GM12878 (cell line): ENCODE results near the gene KCNN3. TPM values are rescaled to one million over a fixed set of nuclear protein-coding genes. Genes with fewer than 3 reads are reported as not detected.

Experiments used
- ATAC-seq: fragments of 200-7000 bp; cut with Tn5 transposase; 3 replicates; pipeline ENCODE4 v1.9.1; 2020; ENCODE audit warnings: mild to moderate bottlenecking, moderate library complexity
- BruUV-seq: library from RNA; stranded (reverse); fragments of 400-500 nt; replicated peaks from 2 replicates; lab custom pipeline; 2021; lab: Mats Ljungman, UMichigan
- CTCF ChIA-PET: fragments of 300-600 bp; sonication (Branson Sonifier 250); formaldehyde crosslinking; extraction: SDS; loops from one replicate; lab custom pipeline; 2021; ENCODE audit warnings: inconsistent platforms; lab: Yijun Ruan, JAX
- POLR2A ChIA-PET: fragments of 350-600 bp; formaldehyde crosslinking; extraction: SDS; loops from one replicate; lab custom pipeline; 2021; ENCODE audit warnings: inconsistent platforms; lab: Charles Lee
- RAD21 ChIA-PET: fragments of 300-600 bp; sonication (Branson Sonifier 250); formaldehyde crosslinking; loops from one replicate; lab custom pipeline; 2023; ENCODE audit warnings: antibody characterized with exemption; ENCODE audit not compliant: unreplicated experiment; lab: Charles Lee
- SMC1A ChIA-PET: fragments of 300-600 bp; sonication (Branson Sonifier 250); formaldehyde crosslinking; loops from one replicate; lab custom pipeline; 2023; ENCODE audit not compliant: unreplicated experiment, uncharacterized antibody; lab: Charles Lee
- DNase-seq: peaks from one replicate; pipeline ENCODE4 v3.0.0-alpha.2; 2011; ENCODE audit warnings: low read depth, low spot score
- FAIRE-seq: peaks from 3 replicates; lab custom pipeline; 2011; peaks lifted over from hg19 to GRCh38; lab: Jason Lieb, UNC
- H2AFZ ChIP-seq: 2 replicates; pipeline ENCODE4 v1.6.0; 2011; ENCODE audit warnings: low read depth, low read length, control low read depth; ENCODE audit not compliant: control insufficient read depth
- H3K27ac ChIP-seq: 2 replicates; pipeline ENCODE4 v1.5.1; 2011; ENCODE audit warnings: control low read depth; ENCODE audit not compliant: control insufficient read depth, insufficient read depth
- H3K27me3 ChIP-seq, 2 experiments: replicated peaks in 1 of 2; 2 replicates each; pipeline versions ENCODE4 v1.6.0 to v1.6.1; 2011; ENCODE audit warnings: low read length in 1 of 2; ENCODE audit not compliant: control insufficient read depth in 2 of 2, insufficient read depth in 2 of 2
- H3K36me3 ChIP-seq, 2 experiments: 2 replicates each; pipeline ENCODE4 v1.5.1; 2011; ENCODE audit warnings: low read length in 1 of 2; ENCODE audit not compliant: control insufficient read depth in 2 of 2, insufficient read depth in 2 of 2
- H3K4me1 ChIP-seq: 2 replicates; pipeline ENCODE4 v1.6.1; 2011; ENCODE audit warnings: mild to moderate bottlenecking, low read length, moderate library complexity, mixed read lengths; ENCODE audit not compliant: control insufficient read depth, insufficient read depth
- H3K4me2 ChIP-seq: 2 replicates; pipeline ENCODE4 v1.6.0; 2011; ENCODE audit warnings: control low read depth; ENCODE audit not compliant: control insufficient read depth, insufficient read depth
- H3K4me3 ChIP-seq: fragments of 200-600 bp; sonication (generic); 2 replicates; pipeline ENCODE4 v1.5.1; 2016
- H3K79me2 ChIP-seq: 2 replicates; pipeline ENCODE4 v1.6.0; 2011; ENCODE audit warnings: low read length; ENCODE audit not compliant: control insufficient read depth, insufficient read depth
- H3K9ac ChIP-seq: 2 replicates; pipeline ENCODE4 v1.8.0; 2011; ENCODE audit warnings: low read length, control low read depth, mixed read lengths; ENCODE audit not compliant: control insufficient read depth, insufficient read depth
- H3K9me3 ChIP-seq: replicated peaks from 3 replicates; pipeline ENCODE4 v1.5.1; 2011; ENCODE audit warnings: mild to moderate bottlenecking, low read length; ENCODE audit not compliant: control insufficient read depth, insufficient read depth
- H4K20me1 ChIP-seq: 2 replicates; pipeline ENCODE4 v1.6.0; 2011; ENCODE audit not compliant: control insufficient read depth, insufficient read depth
- BCL11A ChIP-seq: IDR thresholded peaks from 2 replicates; pipeline ENCODE4 v1.6.1; 2011; ENCODE audit warnings: low read depth, low read length
- ETV6 ChIP-seq, 2 experiments: fragments of 450-650 bp in 1 of 2; IDR thresholded peaks in 1 of 2; conservative IDR thresholded peaks in 1 of 2; 2 replicates each; pipeline ENCODE4 v1.6.1; 2014; ENCODE audit warnings: antibody characterized with exemption in 1 of 2, borderline replicate concordance in 1 of 2, low read depth in 1 of 2, mild to moderate bottlenecking in 1 of 2, moderate library complexity in 1 of 2
- JUNB ChIP-seq: IDR thresholded peaks from 2 replicates; pipeline ENCODE4 v1.6.1; 2016; ENCODE audit warnings: antibody characterized with exemption, mild to moderate bottlenecking
- NFIC ChIP-seq: IDR thresholded peaks from 2 replicates; pipeline ENCODE4 v1.6.1; 2012; ENCODE audit warnings: low read depth, mild to moderate bottlenecking, inconsistent platforms, low read length, moderate library complexity
- POLR2AphosphoS5 ChIP-seq: IDR thresholded peaks from 2 replicates; pipeline ENCODE4 v1.6.1; 2011; ENCODE audit warnings: mild to moderate bottlenecking, low read length, inconsistent platforms
- RAD21 ChIP-seq: IDR thresholded peaks from 2 replicates; pipeline ENCODE4 v1.6.1; 2011; ENCODE audit warnings: mild to moderate bottlenecking, low read depth, low read length, moderate library complexity; ENCODE audit not compliant: insufficient read depth
- RAD51 ChIP-seq: fragments of 450-650 bp; IDR thresholded peaks from 2 replicates; pipeline ENCODE4 v1.6.1; 2016; ENCODE audit warnings: moderate library complexity, mild to moderate bottlenecking, inconsistent platforms
- WGBS: methylation state at CpG from one replicate; pipeline ENCODE4 v1.1.6; 2016; ENCODE audit warnings: low lambda C conversion rate; ENCODE audit not compliant: insufficient replicate concordance, insufficient coverage; ENCODE audit errors: missing lambda C conversion rate; 5-methylcytosine and 5-hydroxymethylcytosine counted together
- in situ Hi-C: fragments of 300-500 bp; cut with MboI; formaldehyde crosslinking; loops from 9 replicates; pipeline ENCODE4 v1.14.3; 2018; ENCODE audit warnings: mixed read lengths
- intact Hi-C: fragments of 100-400 bp; cut with micrococcal nuclease; formaldehyde crosslinking; loops from one replicate; pipeline ENCODE4 v1.14.2; 2022; ENCODE audit not compliant: unreplicated experiment
- polyA plus RNA-seq, 11 experiments: library from polyadenylated mRNA; depleted of rRNA in 4 of 11; unstranded in 6 of 11; stranded (reverse) in 5 of 11; fragments of >200 nt; fragmentation: Nextera tagmentation in 4 of 11; fragmentation: Illumina TruSeq in 1 of 11; extraction: Ambion mirVana in 4 of 11; extraction: Trizol in 1 of 11; gene quantifications; 1 replicate in 1 of 11; 2 replicates in 10 of 11; pipeline versions ENCODE4 v1.2.1 to v1.2.3, GENCODE V29; 2011 to 2016; ENCODE audit warnings: inconsistent platforms in 2 of 11, missing spikeins in 2 of 11, low read depth in 1 of 11
- total RNA-seq, 4 experiments: library from RNA; depleted of rRNA in 3 of 4; stranded (reverse); fragments of >200 nt in 3 of 4; fragmentation: Illumina TruSeq in 1 of 4; extraction: Trizol in 1 of 4; gene quantifications; 2 replicates each; pipeline versions ENCODE4 v1.2.1 to v1.2.3, GENCODE V29; 2013 to 2021
- TF ChIP-seq, protein P1 (sequence below): fragments of 450-650 bp; IDR thresholded peaks from 2 replicates; pipeline ENCODE4 v1.6.1; 2017; ENCODE audit warnings: mild to moderate bottlenecking, moderate library complexity
- TF ChIP-seq, protein P2 (sequence below), 3 experiments: IDR thresholded peaks in 2 of 3; conservative IDR thresholded peaks in 1 of 3; 2 replicates each; pipeline ENCODE4 v1.5.1; 2011; ENCODE audit warnings: low read depth in 3 of 3, low read length in 3 of 3, mild to moderate bottlenecking in 3 of 3, control low read depth in 2 of 3, moderate library complexity in 2 of 3, inconsistent platforms in 1 of 3, mixed read lengths in 1 of 3; ENCODE audit not compliant: control insufficient read depth in 2 of 3, insufficient read depth in 1 of 3; ENCODE audit errors: extremely low read depth in 1 of 3
- TF ChIP-seq, protein P3 (sequence below): IDR thresholded peaks from 2 replicates; pipeline ENCODE4 v1.6.1; 2011; ENCODE audit warnings: borderline replicate concordance, low read depth, mild to moderate bottlenecking, moderate library complexity, low read length; ENCODE audit not compliant: insufficient read depth, poor library complexity, severe bottlenecking

The KCNN3 gene
- total and polyA plus RNA-seq, 10 of the 15 experiments (the other 5 are each of a cell fraction or from before 2014, with no cell fraction given), result 3.5 to 26.4 (median 14.9) TPM

DNA sequence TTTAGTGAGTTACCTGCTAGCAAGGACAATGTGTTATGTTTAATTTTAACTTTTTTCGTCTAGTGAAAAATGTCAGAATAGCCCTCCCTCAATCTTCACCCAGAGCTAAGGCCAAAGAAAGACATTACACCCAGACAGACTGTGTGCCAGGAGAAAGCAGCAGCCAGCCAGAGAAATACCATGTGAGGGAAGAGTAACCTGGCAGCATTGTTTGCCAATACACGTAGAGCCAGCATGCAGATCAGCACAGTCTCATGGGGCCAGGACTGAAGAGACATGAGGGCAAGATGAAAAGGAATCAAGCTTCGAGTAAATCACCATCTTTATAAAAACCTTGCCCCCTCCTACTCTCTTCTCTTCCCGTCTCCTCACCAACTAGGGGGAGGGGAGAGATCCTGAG, 173.6 kb downstream of the KCNN3 start (continued):
- no peak for TF ChIP-seq ETV6 (conservative IDR thresholded peaks at IDR 0.05 in 1 of 2, IDR thresholded peaks at IDR 0.05 in 1 of 2; ENCODE audit: borderline replicate concordance in 1 of 2, low read depth in 1 of 2)
- TF ChIP-seq POLR2AphosphoS5, result no peak
- TF ChIP-seq JUNB, result no peak
- TF ChIP-seq, protein P1, sequence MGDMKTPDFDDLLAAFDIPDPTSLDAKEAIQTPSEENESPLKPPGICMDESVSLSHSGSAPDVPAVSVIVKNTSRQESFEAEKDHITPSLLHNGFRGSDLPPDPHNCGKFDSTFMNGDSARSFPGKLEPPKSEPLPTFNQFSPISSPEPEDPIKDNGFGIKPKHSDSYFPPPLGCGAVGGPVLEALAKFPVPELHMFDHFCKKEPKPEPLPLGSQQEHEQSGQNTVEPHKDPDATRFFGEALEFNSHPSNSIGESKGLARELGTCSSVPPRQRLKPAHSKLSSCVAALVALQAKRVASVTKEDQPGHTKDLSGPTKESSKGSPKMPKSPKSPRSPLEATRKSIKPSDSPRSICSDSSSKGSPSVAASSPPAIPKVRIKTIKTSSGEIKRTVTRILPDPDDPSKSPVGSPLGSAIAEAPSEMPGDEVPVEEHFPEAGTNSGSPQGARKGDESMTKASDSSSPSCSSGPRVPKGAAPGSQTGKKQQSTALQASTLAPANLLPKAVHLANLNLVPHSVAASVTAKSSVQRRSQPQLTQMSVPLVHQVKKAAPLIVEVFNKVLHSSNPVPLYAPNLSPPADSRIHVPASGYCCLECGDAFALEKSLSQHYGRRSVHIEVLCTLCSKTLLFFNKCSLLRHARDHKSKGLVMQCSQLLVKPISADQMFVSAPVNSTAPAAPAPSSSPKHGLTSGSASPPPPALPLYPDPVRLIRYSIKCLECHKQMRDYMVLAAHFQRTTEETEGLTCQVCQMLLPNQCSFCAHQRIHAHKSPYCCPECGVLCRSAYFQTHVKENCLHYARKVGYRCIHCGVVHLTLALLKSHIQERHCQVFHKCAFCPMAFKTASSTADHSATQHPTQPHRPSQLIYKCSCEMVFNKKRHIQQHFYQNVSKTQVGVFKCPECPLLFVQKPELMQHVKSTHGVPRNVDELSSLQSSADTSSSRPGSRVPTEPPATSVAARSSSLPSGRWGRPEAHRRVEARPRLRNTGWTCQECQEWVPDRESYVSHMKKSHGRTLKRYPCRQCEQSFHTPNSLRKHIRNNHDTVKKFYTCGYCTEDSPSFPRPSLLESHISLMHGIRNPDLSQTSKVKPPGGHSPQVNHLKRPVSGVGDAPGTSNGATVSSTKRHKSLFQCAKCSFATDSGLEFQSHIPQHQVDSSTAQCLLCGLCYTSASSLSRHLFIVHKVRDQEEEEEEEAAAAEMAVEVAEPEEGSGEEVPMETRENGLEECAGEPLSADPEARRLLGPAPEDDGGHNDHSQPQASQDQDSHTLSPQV, result no peak
- TF ChIP-seq BCL11A, result no peak

DNA sequence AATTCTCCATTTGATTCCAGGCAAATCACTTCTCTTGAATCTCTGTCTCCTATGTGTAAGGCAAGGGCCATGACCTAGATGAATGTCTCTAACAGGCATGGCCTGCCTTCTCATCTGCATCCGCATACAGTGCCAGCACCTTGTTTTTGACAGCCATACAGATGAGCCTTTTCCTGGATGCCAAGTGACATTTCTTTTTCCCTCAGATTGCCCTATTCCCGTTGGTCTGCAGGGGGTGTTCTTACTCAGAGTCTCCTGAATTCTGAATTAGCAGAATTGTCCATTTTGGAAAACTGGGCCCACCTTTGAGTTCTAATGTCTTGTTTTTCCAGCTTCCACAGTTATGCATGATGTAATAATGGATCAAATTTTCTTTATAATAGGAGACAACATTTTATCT, 174.1 kb downstream of the KCNN3 start:
- H3K36me3 ChIP-seq, result no peaks in the 10 kb centered on the region
- H3K27me3 ChIP-seq, result no peaks in the 10 kb centered on the region
- no peaks in the 10 kb centered on the region for H4K20me1 ChIP-seq
- ATAC-seq (no peak), FAIRE-seq (no peak)
- in situ Hi-C loops (no loop called here), intact Hi-C loops (no loop called here)
- ChIA-PET POLR2A (interaction anchor here (0.6 kb wide), 1 partner anchor 207 kb away, joined by 3 read pairs; no protein-coding TSS in a partner anchor), SMC1A (no interaction called here)
- H2AFZ ChIP-seq, result no peak overlapping the region
- H3K4me3 ChIP-seq, result no peak overlapping the region
- TF ChIP-seq RAD51 (no peak), RAD21 (0 out of 2 replicates have a peak, but pooled peaks have one; percentile 11), NFIC (no peak)
- TF ChIP-seq, protein P2, sequence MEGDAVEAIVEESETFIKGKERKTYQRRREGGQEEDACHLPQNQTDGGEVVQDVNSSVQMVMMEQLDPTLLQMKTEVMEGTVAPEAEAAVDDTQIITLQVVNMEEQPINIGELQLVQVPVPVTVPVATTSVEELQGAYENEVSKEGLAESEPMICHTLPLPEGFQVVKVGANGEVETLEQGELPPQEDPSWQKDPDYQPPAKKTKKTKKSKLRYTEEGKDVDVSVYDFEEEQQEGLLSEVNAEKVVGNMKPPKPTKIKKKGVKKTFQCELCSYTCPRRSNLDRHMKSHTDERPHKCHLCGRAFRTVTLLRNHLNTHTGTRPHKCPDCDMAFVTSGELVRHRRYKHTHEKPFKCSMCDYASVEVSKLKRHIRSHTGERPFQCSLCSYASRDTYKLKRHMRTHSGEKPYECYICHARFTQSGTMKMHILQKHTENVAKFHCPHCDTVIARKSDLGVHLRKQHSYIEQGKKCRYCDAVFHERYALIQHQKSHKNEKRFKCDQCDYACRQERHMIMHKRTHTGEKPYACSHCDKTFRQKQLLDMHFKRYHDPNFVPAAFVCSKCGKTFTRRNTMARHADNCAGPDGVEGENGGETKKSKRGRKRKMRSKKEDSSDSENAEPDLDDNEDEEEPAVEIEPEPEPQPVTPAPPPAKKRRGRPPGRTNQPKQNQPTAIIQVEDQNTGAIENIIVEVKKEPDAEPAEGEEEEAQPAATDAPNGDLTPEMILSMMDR (IDR thresholded peaks at IDR 0.05 in 2 of 3, conservative IDR thresholded peaks at IDR 0.05 in 1 of 3; ENCODE audit: control insufficient read depth in 2 of 3, extremely low read depth in 1 of 3, insufficient read depth in 1 of 3, low read depth in 3 of 3, low read length in 3 of 3), result peak in 1 of 3 experiments; percentile 16; a peak in 1 of 6 replicates
- TF ChIP-seq, protein P3, sequence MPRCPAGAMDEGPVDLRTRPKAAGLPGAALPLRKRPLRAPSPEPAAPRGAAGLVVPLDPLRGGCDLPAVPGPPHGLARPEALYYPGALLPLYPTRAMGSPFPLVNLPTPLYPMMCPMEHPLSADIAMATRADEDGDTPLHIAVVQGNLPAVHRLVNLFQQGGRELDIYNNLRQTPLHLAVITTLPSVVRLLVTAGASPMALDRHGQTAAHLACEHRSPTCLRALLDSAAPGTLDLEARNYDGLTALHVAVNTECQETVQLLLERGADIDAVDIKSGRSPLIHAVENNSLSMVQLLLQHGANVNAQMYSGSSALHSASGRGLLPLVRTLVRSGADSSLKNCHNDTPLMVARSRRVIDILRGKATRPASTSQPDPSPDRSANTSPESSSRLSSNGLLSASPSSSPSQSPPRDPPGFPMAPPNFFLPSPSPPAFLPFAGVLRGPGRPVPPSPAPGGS, result peak; percentile 1
- TF ChIP-seq, all 136 proteins: peak for 3
- no peaks in the 10 kb centered on the region; the same call in 1 of the 2 replicates for H3K4me1 ChIP-seq
- H3K9me3 ChIP-seq, result no peaks in the 10 kb centered on the region
- WGBS, result 50% methylated on average over 2 of the region's 2 CpGs
- ChIA-PET CTCF (interaction anchor here (1.1 to 1.4 kb wide), 2 partner anchors 52 to 178 kb away, joined by 3 to 5 read pairs; no protein-coding TSS in a partner anchor), RAD21 (interaction anchor here (0.9 to 1.5 kb wide), 3 partner anchors 26 to 182 kb away, joined by 3 read pairs; no protein-coding TSS in a partner anchor)
- H3K27ac ChIP-seq, result no peak overlapping the region
- BruUV-seq, result no TSS peak
- no peak overlapping the region for H3K9ac ChIP-seq
- H3K79me2 ChIP-seq, result no peaks in the 10 kb centered on the region
- H3K4me2 ChIP-seq, result no peak overlapping the region
- DNase-seq, result no peak
